ENCODE data around the gene CGB7. TPM values are rescaled to one million over a fixed set of nuclear protein-coding genes. Genes with fewer than 3 reads are reported as not detected.

CGB7 gene
- total and polyA plus RNA-seq, 9 of the 15 experiments (the other 6 are each of a cell fraction or from before 2014, with no cell fraction given): not detected

- no peak for FAIRE-seq
- H3K36me3 ChIP-seq (ENCODE audit: control insufficient read depth, insufficient read depth, low read length): no peaks in the 10 kb centered on the region
- no peaks in the 10 kb centered on the region for H3K79me2 ChIP-seq (ENCODE audit: control insufficient read depth, insufficient read depth, low read length)
- peaks cover 17 to 62% of the 10 kb centered on the region in 2 experiments; a peak in 3 of 5 replicates for H3K27me3 ChIP-seq (ENCODE audit: control insufficient read depth in 2 of 2, insufficient read depth in 2 of 2, low read length in 2 of 2)
- no peak overlapping the region for H3K4me2 ChIP-seq (ENCODE audit: insufficient read depth, low read length)
- no peaks in the 10 kb centered on the region for H3K9me1 ChIP-seq (ENCODE audit: control insufficient read depth, insufficient read depth, low read length)
- DNase-seq (ENCODE audit: extremely low read depth in 1 of 4, low spot score in 3 of 4): no peak
- H2AFZ ChIP-seq (ENCODE audit: low read depth, low read length): no peak overlapping the region
- TF ChIP-seq CXXC5 (CRISPR knock-in tag; IDR thresholded peaks at IDR 0.05) (no peak), NR4A1 (CRISPR knock-in tag; IDR thresholded peaks at IDR 0.05) (no peak), NR4A1 (tag; IDR thresholded peaks at IDR 0.05) (no peak), ATF1 (CRISPR knock-in tag; IDR thresholded peaks at IDR 0.05) (no peak), ATF1 (tag; IDR thresholded peaks at IDR 0.05) (no peak), ZKSCAN8 (CRISPR knock-in tag; IDR thresholded peaks at IDR 0.05) (no peak), LARP7 (IDR thresholded peaks at IDR 0.05) (no peak), MYNN (IDR thresholded peaks at IDR 0.05) (no peak), MYNN (CRISPR knock-in tag; IDR thresholded peaks at IDR 0.05) (no peak), USF1 (CRISPR knock-in tag; IDR thresholded peaks at IDR 0.05) (no peak)
- H3K9me3 ChIP-seq (replicated peaks; ENCODE audit: control insufficient read depth, insufficient read depth, low read depth, low read length): no peaks in the 10 kb centered on the region
- ATAC-seq: no peak
- POLR2A ChIA-PET: interaction anchor here (0.8 kb wide), 1 partner anchor 11 kb away, joined by 3 read pairs; no protein-coding TSS in a partner anchor
- BruUV-seq (replicated peaks): no TSS peak
- in situ Hi-C loops (cut with MboI): no loop called here
- 0% methylated on average over 1 of the region's 9 CpGs for WGBS (ENCODE audit: insufficient coverage, low coverage, missing lambda C conversion rate)
- CTCF ChIA-PET (ENCODE audit: low intra/inter-chr PET ratio): no interaction called here
- intact Hi-C loops (cut with micrococcal nuclease): no loop called here
- peaks cover 2 to 35% of the 10 kb centered on the region in 2 experiments; a peak in 3 of 5 replicates for H3K4me1 ChIP-seq (replicated peaks in 1 of 2; ENCODE audit: control insufficient read depth in 2 of 2, insufficient read depth in 2 of 2, low read length in 2 of 2)
- H3K4me3 ChIP-seq: no peak overlapping the region
- no peak overlapping the region for H3K27ac ChIP-seq (ENCODE audit: extremely low read depth, low read depth, low read length)
- no peak overlapping the region for H3K9ac ChIP-seq (ENCODE audit: insufficient read depth in 1 of 2, low read depth in 2 of 2, low read length in 2 of 2)
- H4K20me1 ChIP-seq (replicated peaks; ENCODE audit: control insufficient read depth, insufficient read depth, low read length): peaks cover 4% of the 10 kb centered on the region; the same call in 1 of the 2 replicates
Measured at GRCh38 chr19:49059053-49059452, 1.5 kb upstream of the CGB7 start.
